BJ (cell line): ENCODE measurements around the gene NSD2. TPM values are rescaled to one million over a fixed set of nuclear protein-coding genes. Genes with fewer than 3 reads are reported as not detected.

Source experiments
- CTCF ChIA-PET: fragments of 350-600 bp; formaldehyde crosslinking; extraction: SDS; loops from one replicate; lab custom pipeline; 2021; ENCODE audit warnings: antibody characterized with exemption, inconsistent platforms; lab: Yijun Ruan, JAX
- POLR2A ChIA-PET: fragments of 300-600 bp; sonication (Branson Sonifier 250); formaldehyde crosslinking; extraction: SDS; loops from one replicate; lab custom pipeline; 2021; ENCODE audit warnings: antibody characterized with exemption; lab: Charles Lee
- DNase-seq: peaks from one replicate; pipeline ENCODE4 v3.0.0-alpha.2; 2011; ENCODE audit warnings: low read depth
- H3K27me3 ChIP-seq: 2 replicates; pipeline ENCODE4 v1.6.0; 2011; ENCODE audit warnings: low read length; ENCODE audit not compliant: control insufficient read depth, insufficient read depth
- H3K36me3 ChIP-seq: 2 replicates; pipeline ENCODE4 v1.5.1; 2011; ENCODE audit warnings: low read length; ENCODE audit not compliant: control insufficient read depth, insufficient read depth
- H3K4me3 ChIP-seq: 2 replicates; pipeline ENCODE4 v1.5.1; 2011; ENCODE audit warnings: low read depth, mild to moderate bottlenecking, control low read depth, low read length
- polyA plus RNA-seq: library from polyadenylated mRNA; depleted of rRNA; stranded (reverse); fragments of >200 nt; gene quantifications from 2 replicates; pipeline ENCODE4 v1.2.3, GENCODE V29; 2011
- TF ChIP-seq, protein P1 (sequence below): IDR thresholded peaks from 2 replicates; pipeline ENCODE4 v1.5.1; 2011; ENCODE audit warnings: low read depth, mild to moderate bottlenecking, control low read depth, inconsistent platforms, low read length, moderate library complexity; ENCODE audit not compliant: insufficient read depth

NSD2 gene
- polyA plus RNA-seq, 1 experiment: 22.3 TPM

DNA sequence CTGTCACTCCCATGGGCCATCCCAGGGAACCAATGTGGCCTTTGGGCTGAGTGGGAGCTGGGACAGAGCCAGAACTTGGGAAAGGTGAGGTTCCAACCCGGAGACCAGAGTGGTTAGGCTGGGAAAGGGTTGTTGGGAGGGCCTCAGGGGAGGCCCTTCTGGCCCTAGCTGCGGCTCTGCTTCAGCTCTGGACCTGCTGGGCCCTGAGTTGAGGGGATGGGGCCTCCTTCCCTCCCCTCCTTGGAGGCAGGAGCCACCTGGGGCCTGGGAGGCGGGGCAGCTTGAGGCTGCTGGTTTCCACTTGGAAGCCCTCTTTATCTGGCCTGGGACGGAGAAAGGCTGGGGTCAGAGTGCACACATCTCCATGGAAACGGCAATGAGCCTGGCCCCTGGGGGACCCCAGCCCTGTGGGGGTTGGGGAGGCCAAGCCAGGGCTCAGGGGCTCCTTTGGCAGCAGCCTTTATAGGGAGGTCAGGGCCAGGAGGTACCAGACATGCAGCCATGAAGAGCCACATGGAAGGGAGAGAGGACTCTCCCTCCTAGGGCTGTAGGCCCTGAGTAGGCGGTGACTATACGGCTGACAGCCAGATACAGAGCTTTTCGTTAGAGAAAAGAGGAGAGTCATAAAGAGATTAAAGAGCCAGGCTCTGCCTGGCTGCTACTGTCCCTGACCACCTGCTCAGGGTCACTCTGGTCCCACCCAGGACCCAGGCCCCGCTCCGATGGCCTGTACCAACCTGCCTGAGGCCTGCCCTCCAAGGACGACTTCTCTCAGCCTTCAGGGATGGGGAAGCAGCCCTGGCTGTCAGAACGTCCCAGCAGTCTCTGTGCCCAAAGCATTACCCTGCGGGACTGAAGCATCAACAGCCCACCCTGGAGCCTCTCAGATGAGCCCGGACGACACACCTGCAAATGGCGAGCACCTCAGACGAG is 6.9 kb upstream of the NSD2 start:
- DNase-seq: no peak
- peaks cover 2% of the 10 kb centered on the region; the same call in 1 of the 2 replicates for H3K27me3 ChIP-seq
- POLR2A ChIA-PET: no interaction called here
- H3K4me3 ChIP-seq: no peak overlapping the region
- CTCF ChIA-PET: no interaction called here
- TF ChIP-seq, protein P1, sequence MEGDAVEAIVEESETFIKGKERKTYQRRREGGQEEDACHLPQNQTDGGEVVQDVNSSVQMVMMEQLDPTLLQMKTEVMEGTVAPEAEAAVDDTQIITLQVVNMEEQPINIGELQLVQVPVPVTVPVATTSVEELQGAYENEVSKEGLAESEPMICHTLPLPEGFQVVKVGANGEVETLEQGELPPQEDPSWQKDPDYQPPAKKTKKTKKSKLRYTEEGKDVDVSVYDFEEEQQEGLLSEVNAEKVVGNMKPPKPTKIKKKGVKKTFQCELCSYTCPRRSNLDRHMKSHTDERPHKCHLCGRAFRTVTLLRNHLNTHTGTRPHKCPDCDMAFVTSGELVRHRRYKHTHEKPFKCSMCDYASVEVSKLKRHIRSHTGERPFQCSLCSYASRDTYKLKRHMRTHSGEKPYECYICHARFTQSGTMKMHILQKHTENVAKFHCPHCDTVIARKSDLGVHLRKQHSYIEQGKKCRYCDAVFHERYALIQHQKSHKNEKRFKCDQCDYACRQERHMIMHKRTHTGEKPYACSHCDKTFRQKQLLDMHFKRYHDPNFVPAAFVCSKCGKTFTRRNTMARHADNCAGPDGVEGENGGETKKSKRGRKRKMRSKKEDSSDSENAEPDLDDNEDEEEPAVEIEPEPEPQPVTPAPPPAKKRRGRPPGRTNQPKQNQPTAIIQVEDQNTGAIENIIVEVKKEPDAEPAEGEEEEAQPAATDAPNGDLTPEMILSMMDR: no peak
- no peaks in the 10 kb centered on the region for H3K36me3 ChIP-seq

DNA sequence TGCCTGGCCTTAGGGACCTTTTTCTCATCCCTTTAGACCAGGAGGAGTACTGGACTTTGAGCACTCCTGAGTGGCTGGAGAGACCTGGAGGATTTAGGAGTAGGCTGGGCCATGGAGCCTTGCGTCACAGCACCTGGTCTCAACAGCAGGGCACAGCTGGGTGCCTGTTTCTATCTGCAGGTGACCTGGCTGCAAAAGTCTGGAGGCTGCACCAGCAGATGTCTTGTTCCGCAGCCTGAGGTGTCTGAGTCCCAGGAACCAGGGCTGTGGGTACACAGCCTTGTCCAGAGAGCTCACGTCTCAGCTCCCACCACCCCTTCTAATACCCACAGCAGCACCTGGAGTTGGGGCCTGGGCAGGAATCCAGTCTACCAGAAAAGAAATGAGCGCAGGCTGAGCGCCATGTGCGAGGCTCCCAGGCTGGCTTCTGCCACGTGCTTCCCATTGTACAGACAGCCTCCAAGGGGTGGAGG is 5.0 kb upstream of the NSD2 start:
- TF ChIP-seq, protein P1: no peak
- CTCF ChIA-PET: no interaction called here
- no peak for DNase-seq
- POLR2A ChIA-PET: no interaction called here
- H3K36me3 ChIP-seq: no peaks in the 10 kb centered on the region
- no peak overlapping the region for H3K4me3 ChIP-seq
- peaks cover 2% of the 10 kb centered on the region; the same call in 1 of the 2 replicates for H3K27me3 ChIP-seq

DNA sequence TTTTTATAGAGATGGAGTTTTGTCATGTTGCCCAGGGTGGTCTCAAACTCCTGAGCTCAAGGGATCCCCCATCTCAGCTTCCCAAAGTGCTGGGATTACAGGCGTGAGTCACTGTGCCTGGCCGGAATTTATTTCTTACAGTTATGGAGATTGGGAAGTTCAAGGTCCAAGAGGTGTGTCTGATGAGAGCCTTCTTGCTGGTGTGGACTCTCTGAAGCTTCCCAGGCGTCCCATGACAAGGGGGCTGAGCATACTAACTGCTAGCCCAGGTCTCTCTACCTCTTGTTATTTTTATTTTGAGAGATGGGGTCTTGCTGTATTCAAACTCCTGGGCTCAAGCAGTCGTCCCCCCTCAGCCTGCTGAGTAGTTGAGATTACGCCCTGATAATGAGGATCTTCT is 2.9 kb upstream of the NSD2 start:
- H3K27me3 ChIP-seq: peaks cover 2% of the 10 kb centered on the region; the same call in 1 of the 2 replicates
- ChIA-PET POLR2A (no interaction called here), CTCF (interaction anchor here (0.8 kb wide), 2 partner anchors 31 to 43 kb away, joined by 3 read pairs; no protein-coding TSS in a partner anchor)
- no peak for DNase-seq
- TF ChIP-seq, protein P1: no peak
- no peak overlapping the region for H3K4me3 ChIP-seq
- no peaks in the 10 kb centered on the region for H3K36me3 ChIP-seq

DNA sequence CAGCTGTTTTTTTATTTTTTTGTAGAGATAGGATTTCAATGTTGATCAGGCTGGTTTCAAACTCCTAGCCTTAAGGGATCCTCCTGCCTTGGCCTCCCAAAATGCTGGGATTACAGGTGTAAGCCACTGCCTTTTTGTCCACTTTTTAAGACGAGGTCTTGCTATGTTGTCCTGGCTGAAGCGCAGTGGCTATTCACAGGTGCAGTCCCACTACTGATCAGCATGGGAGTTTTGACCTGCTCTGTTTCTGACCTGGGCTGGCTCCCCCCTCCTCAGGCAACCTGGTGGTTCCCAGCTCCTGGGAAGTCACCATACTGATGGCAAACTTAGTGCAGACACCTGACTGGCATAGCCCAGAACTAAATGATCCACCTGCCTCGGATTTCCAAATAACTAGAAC is 2.3 kb upstream of the NSD2 start:
- CTCF ChIA-PET: interaction anchor here (0.7 to 2.7 kb wide), 2 partner anchors 9 to 31 kb away, joined by 3 to 9 read pairs; no protein-coding TSS in a partner anchor
- DNase-seq: no peak
- H3K4me3 ChIP-seq: no peak overlapping the region
- no peaks in the 10 kb centered on the region for H3K36me3 ChIP-seq
- H3K27me3 ChIP-seq: peaks cover 2% of the 10 kb centered on the region; the same call in 1 of the 2 replicates
- POLR2A ChIA-PET: no interaction called here
- TF ChIP-seq, protein P1: no peak
